ENCODE results near the gene ADD3. TPM values are rescaled to one million over a fixed set of nuclear protein-coding genes. Genes with fewer than 3 reads are reported as not detected.

The ADD3 gene
- total RNA-seq, 2 donors from 2014 or later, result 183 to 241 TPM

DNA sequence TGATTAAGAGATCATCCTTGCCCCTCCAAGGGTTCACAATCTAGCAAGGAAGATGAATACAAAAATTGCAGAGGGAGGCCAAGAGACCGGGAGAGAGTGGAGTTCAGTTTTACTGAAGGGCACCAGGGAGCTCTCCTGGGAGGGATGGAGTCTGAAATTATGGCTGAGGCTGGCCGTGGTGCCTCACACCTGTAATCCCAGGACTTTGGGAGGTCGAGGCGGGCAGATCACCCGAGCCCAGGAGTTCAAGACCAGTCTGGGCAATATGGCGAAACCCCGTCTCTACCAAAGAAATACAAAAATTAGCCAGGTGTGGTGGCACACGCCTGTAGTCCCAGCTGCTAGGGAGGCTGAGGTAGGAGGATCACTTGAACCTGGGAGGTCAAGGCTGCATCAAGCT is 148.3 kb downstream of the ADD3 start:
- Mint-ChIP-seq H3K27ac (no peak overlapping the region), H3K9me3 (no peaks in the 10 kb centered on the region), H3K4me3 (no peak overlapping the region), H3K4me1 (peaks cover 23% of the 10 kb centered on the region), H3K36me3 (ENCODE audit: low read depth) (no peaks in the 10 kb centered on the region), H3K27me3 (ENCODE audit: insufficient read depth) (peaks cover 55% of the 10 kb centered on the region)
- Histone ChIP-seq H3K27ac (ENCODE audit: low read depth, low read length) (no peak overlapping the region), H3K4me1 (ENCODE audit: control insufficient read depth, insufficient read depth, low read length) (peaks cover 2% of the 10 kb centered on the region), H3K9ac (ENCODE audit: extremely low read depth, low read length, poor library complexity, severe bottlenecking) (no peak overlapping the region), H3K4me3 (ENCODE audit: low read length) (no peak overlapping the region), H3K27me3 (ENCODE audit: control insufficient read depth, insufficient read depth, low read length, poor library complexity, severe bottlenecking) (peaks cover 26% of the 10 kb centered on the region), H3K36me3 (ENCODE audit: control insufficient read depth, insufficient read depth, low read length) (no peaks in the 10 kb centered on the region), H3K9me3 (ENCODE audit: control insufficient read depth, low read length) (no peaks in the 10 kb centered on the region)
- no peak for DNase-seq
- TF ChIP-seq, protein P1, sequence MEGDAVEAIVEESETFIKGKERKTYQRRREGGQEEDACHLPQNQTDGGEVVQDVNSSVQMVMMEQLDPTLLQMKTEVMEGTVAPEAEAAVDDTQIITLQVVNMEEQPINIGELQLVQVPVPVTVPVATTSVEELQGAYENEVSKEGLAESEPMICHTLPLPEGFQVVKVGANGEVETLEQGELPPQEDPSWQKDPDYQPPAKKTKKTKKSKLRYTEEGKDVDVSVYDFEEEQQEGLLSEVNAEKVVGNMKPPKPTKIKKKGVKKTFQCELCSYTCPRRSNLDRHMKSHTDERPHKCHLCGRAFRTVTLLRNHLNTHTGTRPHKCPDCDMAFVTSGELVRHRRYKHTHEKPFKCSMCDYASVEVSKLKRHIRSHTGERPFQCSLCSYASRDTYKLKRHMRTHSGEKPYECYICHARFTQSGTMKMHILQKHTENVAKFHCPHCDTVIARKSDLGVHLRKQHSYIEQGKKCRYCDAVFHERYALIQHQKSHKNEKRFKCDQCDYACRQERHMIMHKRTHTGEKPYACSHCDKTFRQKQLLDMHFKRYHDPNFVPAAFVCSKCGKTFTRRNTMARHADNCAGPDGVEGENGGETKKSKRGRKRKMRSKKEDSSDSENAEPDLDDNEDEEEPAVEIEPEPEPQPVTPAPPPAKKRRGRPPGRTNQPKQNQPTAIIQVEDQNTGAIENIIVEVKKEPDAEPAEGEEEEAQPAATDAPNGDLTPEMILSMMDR (conservative IDR thresholded peaks at IDR 0.05), result no peak
- 89 to 100% methylated on average over 5 to 8 of the region's 8 CpGs for WGBS, 2 experiments (ENCODE audit: insufficient coverage in 1 of 2, insufficient read length in 1 of 2)

GRCh38 chr10:110158051-110159005 is 150.5 kb downstream of the ADD3 start:
- peaks cover 8% of the 10 kb centered on the region for H3K4me1 ChIP-seq (ENCODE audit: control insufficient read depth, insufficient read depth, low read length)
- TF ChIP-seq, protein P1 (conservative IDR thresholded peaks at IDR 0.05), result no peak
- H3K4me1 Mint-ChIP-seq, result peaks cover 17% of the 10 kb centered on the region
- no peak overlapping the region for H3K27ac Mint-ChIP-seq
- no peak overlapping the region for H3K27ac ChIP-seq (ENCODE audit: low read depth, low read length)
- no peak overlapping the region for H3K9ac ChIP-seq (ENCODE audit: extremely low read depth, low read length, poor library complexity, severe bottlenecking)
- no peak overlapping the region for H3K4me3 Mint-ChIP-seq
- no peaks in the 10 kb centered on the region for H3K36me3 ChIP-seq (ENCODE audit: control insufficient read depth, insufficient read depth, low read length)
- peak; percentile 53 for DNase-seq
- no peaks in the 10 kb centered on the region for H3K36me3 Mint-ChIP-seq (ENCODE audit: low read depth)
- H3K9me3 ChIP-seq (ENCODE audit: control insufficient read depth, low read length), result no peaks in the 10 kb centered on the region
- H3K27me3 Mint-ChIP-seq (ENCODE audit: insufficient read depth), result peaks cover 65% of the 10 kb centered on the region
- WGBS, 2 experiments (ENCODE audit: insufficient coverage in 1 of 2, insufficient read length in 1 of 2), result 87 to 88% methylated on average over 9 to 11 of the region's 11 CpGs
- no peaks in the 10 kb centered on the region for H3K9me3 Mint-ChIP-seq
- H3K27me3 ChIP-seq (ENCODE audit: control insufficient read depth, insufficient read depth, low read length, poor library complexity, severe bottlenecking), result peaks cover 49% of the 10 kb centered on the region
- H3K4me3 ChIP-seq (ENCODE audit: low read length), result no peak overlapping the region

- H3K27me3 Mint-ChIP-seq (ENCODE audit: insufficient read depth), result peaks cover 73% of the 10 kb centered on the region
- Histone ChIP-seq H3K27me3 (ENCODE audit: control insufficient read depth, insufficient read depth, low read length, poor library complexity, severe bottlenecking) (peaks cover 66% of the 10 kb centered on the region), H3K4me3 (ENCODE audit: low read length) (no peak overlapping the region), H3K9ac (ENCODE audit: extremely low read depth, low read length, poor library complexity, severe bottlenecking) (no peak overlapping the region), H3K27ac (ENCODE audit: low read depth, low read length) (no peak overlapping the region), H3K36me3 (ENCODE audit: control insufficient read depth, insufficient read depth, low read length) (no peaks in the 10 kb centered on the region), H3K9me3 (ENCODE audit: control insufficient read depth, low read length) (no peaks in the 10 kb centered on the region), H3K4me1 (ENCODE audit: control insufficient read depth, insufficient read depth, low read length) (peaks cover 14% of the 10 kb centered on the region)
- H3K27ac Mint-ChIP-seq, result no peak overlapping the region
- TF ChIP-seq, protein P1 (conservative IDR thresholded peaks at IDR 0.05), result no peak
- DNase-seq, result peak; percentile 3
- H3K4me1 Mint-ChIP-seq, result peaks cover 26% of the 10 kb centered on the region
- no peak overlapping the region for H3K4me3 Mint-ChIP-seq
- 85% methylated on average over 3 of the region's 4 CpGs; no CpG with 5 or more reads in 1 of the 2 experiments for WGBS, 2 experiments (ENCODE audit: insufficient coverage in 1 of 2, insufficient read length in 1 of 2)
- H3K9me3 Mint-ChIP-seq, result no peaks in the 10 kb centered on the region
- no peaks in the 10 kb centered on the region for H3K36me3 Mint-ChIP-seq (ENCODE audit: low read depth)
Measured at GRCh38 chr10:110160081-110160480, 152.3 kb downstream of the ADD3 start.
